Adipose tissue (tissue), 3 donors: ENCODE results near the gene FRAS1. TPM values are rescaled to one million over a fixed set of nuclear protein-coding genes. Genes with fewer than 3 reads are reported as not detected.
"Not testable (repeated sequence)": the region's sequence is repeated elsewhere in the genome, so short reads cannot be mapped to it uniquely, and the experiment has no call there.

Experiments used
- H3K27ac ChIP-seq: one replicate; pipeline ENCODE4 v1.5.1; 2013; ENCODE audit warnings: low read depth, low read length
- WGBS, 3 donors: extraction: QIAGEN DNeasy Blood & Tissue Kit; methylation state at CpG; one replicate each; pipeline ENCODE4 v1.1.7; 2013; 5-methylcytosine and 5-hydroxymethylcytosine counted together
- polyA plus RNA-seq, 3 donors: library from polyadenylated mRNA; stranded (reverse); fragments of 200-250 nt; gene quantifications; one replicate each; pipeline ENCODE4 v1.2.3, GENCODE V29; 2013
- donor health status: healthy with polysubstance abuse.
- donor health status: Bipolar disorder and iron deficiency.
- donor health status: healthy.

FRAS1 gene
- polyA plus RNA-seq, 3 donors = 0.34 to 2.3 (median 0.48) TPM

DNA sequence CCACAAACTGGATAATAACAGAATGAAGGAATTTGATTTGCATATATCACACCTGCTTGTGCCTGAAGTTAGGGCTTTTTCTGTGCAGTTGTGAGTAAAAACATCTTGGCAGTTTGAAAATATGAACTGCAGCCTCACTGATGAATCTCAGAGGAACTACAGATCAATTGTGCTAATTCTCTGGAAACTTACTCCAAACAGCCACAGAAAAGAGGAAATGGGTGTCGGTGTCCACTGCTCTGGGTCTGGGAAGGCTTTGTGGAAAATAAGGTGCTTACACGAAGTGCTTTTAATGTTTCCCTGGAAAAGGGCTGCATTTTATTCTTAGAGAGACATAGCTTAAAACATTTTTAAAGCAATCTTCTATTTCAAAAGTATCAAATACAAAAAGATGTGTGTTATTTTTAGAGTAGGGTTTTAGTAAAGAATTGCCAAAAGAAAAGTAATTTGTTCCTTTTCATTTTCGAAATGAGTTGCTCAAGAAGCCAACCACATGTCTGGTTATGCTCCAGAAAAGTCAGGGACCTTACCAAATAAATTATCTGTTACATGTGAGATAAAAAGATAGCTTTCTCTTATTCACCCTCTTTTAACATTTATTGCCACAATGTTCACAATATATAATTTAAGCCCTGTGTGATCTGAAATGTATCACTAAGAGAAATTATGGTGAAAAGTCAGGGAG, 240.1 kb downstream of the FRAS1 start:
- H3K27ac ChIP-seq = no peak overlapping the region
- 3 to 50% (median 12%) methylated on average over 3 of the region's 3 CpGs for WGBS, 3 donors

GRCh38 chr4:78298618-78299017, 241.5 kb downstream of the FRAS1 start:
- H3K27ac ChIP-seq = no peak overlapping the region

DNA sequence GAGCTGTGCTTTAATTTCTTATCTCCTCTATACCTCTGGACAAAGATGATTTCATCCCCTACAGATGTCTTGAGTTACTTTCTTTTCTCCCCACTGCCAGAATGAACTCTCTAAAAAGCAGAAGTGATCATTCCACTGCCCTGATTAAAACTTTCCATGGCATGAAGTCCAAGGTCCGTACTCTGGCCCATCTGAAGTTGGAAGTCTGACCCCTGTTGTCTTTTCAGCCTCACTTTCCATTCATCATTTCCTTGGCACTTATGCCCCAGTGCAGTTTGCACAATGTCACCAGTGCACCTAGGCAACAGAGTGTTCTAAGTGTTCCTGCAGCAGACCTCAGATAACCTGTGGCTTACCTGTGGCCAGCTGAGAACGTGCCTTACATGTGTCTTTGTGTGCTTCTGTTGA, 242.4 kb downstream of the FRAS1 start:
- 24 to 52% (median 51%) methylated on average over 2 of the region's 2 CpGs for WGBS, 3 donors
- H3K27ac ChIP-seq = no peak overlapping the region

- not testable (repeated sequence) for H3K27ac ChIP-seq
- 68 to 82% (median 82%) methylated on average over 15 to 16 of the region's 16 CpGs for WGBS, 3 donors
These were observed 250.1 kb downstream of the FRAS1 start for GRCh38 chr4:78307263-78307662.

GRCh38 chr4:78308517-78308916, 251.4 kb downstream of the FRAS1 start:
- H3K27ac ChIP-seq = no peak overlapping the region
- WGBS, 3 donors = 57 to 81% (median 73%) methylated on average over 4 of the region's 4 CpGs

DNA sequence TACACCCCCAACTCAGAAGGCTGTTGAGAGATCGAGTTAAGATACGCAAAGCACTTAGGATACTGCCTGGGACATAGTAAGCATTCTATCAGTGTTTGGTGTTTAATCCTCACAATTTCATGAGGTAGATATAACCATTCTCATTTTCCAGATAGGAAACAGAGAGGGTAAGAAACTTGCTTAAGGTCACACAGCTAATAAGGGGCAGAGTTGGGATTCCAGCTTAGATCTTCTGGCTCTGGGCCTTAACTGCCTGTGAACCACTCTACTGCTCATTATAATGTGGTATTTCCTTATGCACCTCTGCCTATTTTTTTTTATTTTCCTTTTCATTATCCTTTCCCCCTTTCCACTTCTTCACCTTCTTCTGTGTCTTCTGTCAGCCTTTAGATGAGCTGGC, 252.2 kb downstream of the FRAS1 start:
- no peak overlapping the region for H3K27ac ChIP-seq
- WGBS, 3 donors = 98 to 99% (median 99%) methylated on average over 2 of the region's 2 CpGs

GRCh38 chr4:78310007-78310739, 253.1 kb downstream of the FRAS1 start:
- H3K27ac ChIP-seq = no peak overlapping the region
- WGBS, 3 donors = 72 to 77% (median 74%) methylated on average over 6 of the region's 6 CpGs

DNA sequence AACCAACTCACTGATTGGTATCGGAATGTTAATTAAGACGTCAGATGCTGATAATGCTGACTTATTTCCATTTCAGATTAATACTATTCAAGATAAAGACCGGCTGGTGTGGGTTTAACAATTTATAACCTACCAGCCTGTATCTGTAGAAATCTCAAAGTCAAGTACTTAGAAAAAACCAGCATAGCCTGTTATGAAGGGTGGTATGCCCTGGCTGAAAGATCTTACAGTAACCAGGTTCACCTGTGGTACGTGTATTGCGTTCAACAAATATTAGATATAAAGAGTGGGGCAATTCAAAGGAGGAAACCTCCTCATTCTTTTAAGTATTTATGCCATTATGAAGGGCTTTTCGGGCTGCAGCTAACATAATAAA, 253.6 kb downstream of the FRAS1 start:
- no peak overlapping the region for H3K27ac ChIP-seq
- WGBS, 3 donors = 65 to 78% (median 67%) methylated on average over 6 of the region's 6 CpGs

GRCh38 chr4:78311306-78311705, 254.2 kb downstream of the FRAS1 start:
- H3K27ac ChIP-seq = no peak overlapping the region
- 74 to 88% (median 76%) methylated on average over 4 of the region's 4 CpGs for WGBS, 3 donors

- H3K27ac ChIP-seq = no peak overlapping the region
- 86 to 96% (median 96%) methylated on average over 2 of the region's 2 CpGs for WGBS, 3 donors
These were observed 256.0 kb downstream of the FRAS1 start for GRCh38 chr4:78312989-78313753.

DNA sequence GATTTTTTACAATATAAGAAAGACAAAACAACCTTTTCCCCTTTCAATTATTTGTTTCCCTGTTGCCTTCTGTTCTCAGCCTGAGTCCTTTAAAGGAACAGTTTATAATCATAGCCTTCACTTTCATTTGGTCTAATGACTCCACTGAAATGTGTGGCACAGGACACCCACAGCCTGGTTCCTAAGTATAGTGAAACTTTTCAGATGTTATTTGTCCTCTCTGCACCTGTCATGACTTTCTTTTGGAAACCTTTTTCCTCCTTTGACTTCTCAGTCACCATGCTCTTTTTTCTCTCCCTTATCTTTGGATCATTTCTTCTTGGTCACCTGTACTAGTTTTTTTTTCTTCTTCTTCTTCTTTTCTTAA, 256.6 kb downstream of the FRAS1 start:
- no peak overlapping the region for H3K27ac ChIP-seq

GRCh38 chr4:78318126-78318525, 261.0 kb downstream of the FRAS1 start:
- 79 to 97% (median 88%) methylated on average over 1 of the region's 1 CpG for WGBS, 3 donors
- H3K27ac ChIP-seq = no peak overlapping the region

GRCh38 chr4:78320349-78320935, 263.3 kb downstream of the FRAS1 start:
- 37 to 76% (median 44%) methylated on average over 4 of the region's 4 CpGs for WGBS, 3 donors
- H3K27ac ChIP-seq = no peak overlapping the region

GRCh38 chr4:78322032-78322431, 264.9 kb downstream of the FRAS1 start:
- 84 to 92% (median 87%) methylated on average over 5 of the region's 5 CpGs for WGBS, 3 donors

GRCh38 chr4:78323439-78323838, 266.3 kb downstream of the FRAS1 start:
- 79 to 88% (median 84%) methylated on average over 3 of the region's 3 CpGs for WGBS, 3 donors
- H3K27ac ChIP-seq = no peak overlapping the region

More at GRCh38 chr4:78322032-78322431, 264.9 kb downstream of the FRAS1 start:
- no peak overlapping the region for H3K27ac ChIP-seq

- WGBS, 3 donors = 86 to 92% (median 91%) methylated on average over 1 of the region's 1 CpG
- no peak overlapping the region for H3K27ac ChIP-seq
These were observed 267.5 kb downstream of the FRAS1 start for GRCh38 chr4:78324625-78325024.

- no peak overlapping the region for H3K27ac ChIP-seq
- WGBS, 3 donors = 74 to 86% (median 79%) methylated on average over 9 of the region's 9 CpGs
These were observed 268.4 kb downstream of the FRAS1 start for GRCh38 chr4:78325271-78326157.

DNA sequence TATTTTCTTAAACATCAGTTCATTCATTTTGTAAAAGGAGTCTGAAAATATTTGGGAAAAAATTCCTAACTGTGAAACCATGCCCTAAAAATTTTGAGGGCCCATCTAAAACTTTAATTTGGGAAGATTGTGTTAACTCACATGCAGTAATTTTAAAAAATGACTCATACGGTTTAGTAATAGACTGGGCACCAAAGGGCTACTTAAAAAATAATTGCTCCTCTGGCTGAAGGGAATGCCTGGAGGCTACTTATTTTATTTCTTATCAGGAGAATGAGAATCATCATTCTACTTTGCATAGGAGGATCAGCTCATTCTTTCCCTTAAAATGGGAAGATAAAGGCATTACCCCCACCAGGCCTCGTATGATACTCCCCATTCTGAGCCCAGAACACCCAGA, 271.5 kb downstream of the FRAS1 start:
- 70 to 83% (median 75%) methylated on average over 2 of the region's 2 CpGs for WGBS, 3 donors
- H3K27ac ChIP-seq = not testable (repeated sequence)
